Cerebellar cortex (tissue), 1 donor: ENCODE results near the gene PHF21A.

Source experiments
- DNase-seq: peaks from one replicate; pipeline ENCODE4 v3.0.0-alpha.2; 2015; ENCODE audit warnings: low spot score

PHF21A gene

GRCh38 chr11:45885274-45885920, 235.9 kb downstream of the PHF21A start, which contains the start of gene MAPK8IP1:
MAPK8IP1 (plus strand) TSS chr11:45885651; CDS start chr11:45885821, 170 bp downstream.
- DNase-seq: peak; percentile 69

DNA sequence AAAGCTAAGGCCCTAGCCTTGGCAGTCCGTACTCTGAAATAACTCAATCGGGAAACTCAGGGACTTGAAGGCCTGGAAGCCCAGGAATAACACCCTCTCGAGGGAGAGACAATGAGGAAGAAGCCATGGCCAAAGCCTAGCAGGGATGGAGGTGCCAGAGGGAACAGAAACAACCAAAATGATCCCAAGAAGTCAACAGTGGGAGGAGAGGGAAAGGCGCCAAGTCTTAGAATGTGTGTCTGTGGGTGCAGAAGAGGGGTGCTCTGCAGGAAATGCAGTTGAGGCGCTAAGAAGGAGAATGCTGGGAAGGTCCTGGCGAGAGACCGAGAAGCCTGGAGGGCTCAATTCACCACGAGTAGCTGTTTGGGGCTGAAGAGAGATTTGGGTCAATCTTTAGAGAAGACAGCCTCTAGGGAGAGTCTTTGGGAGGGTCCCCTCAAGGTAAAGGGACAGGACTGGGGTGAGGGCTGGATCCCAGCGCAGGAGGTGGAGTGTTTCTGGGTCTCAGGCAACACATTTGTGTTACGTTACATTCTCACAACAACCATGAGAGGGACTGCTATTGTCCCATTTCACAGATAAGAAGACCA, 236.6 kb downstream of the PHF21A start:
- no peak for DNase-seq
